Upper lobe of left lung (tissue), 4 donors: ENCODE measurements around the gene C2orf76.

Experiments used
- CTCF ChIP-seq, 6 experiments: fragments of 450-650 bp in 4 of 6; fragments of 200-600 bp in 2 of 6; sonication (generic) in 2 of 6; IDR thresholded peaks; one replicate each; pipeline ENCODE4 v1.5.1; 2016 to 2019; ENCODE audit warnings: antibody characterized with exemption in 6 of 6
- POLR2A ChIP-seq, 4 donors: fragments of 450-650 bp; IDR thresholded peaks; one replicate each; pipeline ENCODE4 v1.5.1; 2016 to 2017; ENCODE audit warnings: antibody characterized with exemption in 4 of 4, mild to moderate bottlenecking in 2 of 4
- POLR2AphosphoS5 ChIP-seq, 2 donors: sonication (generic); formaldehyde crosslinking; IDR thresholded peaks; one replicate each; pipeline ENCODE4 v1.5.1; 2017; ENCODE audit warnings: antibody characterized with exemption in 2 of 2

DNA sequence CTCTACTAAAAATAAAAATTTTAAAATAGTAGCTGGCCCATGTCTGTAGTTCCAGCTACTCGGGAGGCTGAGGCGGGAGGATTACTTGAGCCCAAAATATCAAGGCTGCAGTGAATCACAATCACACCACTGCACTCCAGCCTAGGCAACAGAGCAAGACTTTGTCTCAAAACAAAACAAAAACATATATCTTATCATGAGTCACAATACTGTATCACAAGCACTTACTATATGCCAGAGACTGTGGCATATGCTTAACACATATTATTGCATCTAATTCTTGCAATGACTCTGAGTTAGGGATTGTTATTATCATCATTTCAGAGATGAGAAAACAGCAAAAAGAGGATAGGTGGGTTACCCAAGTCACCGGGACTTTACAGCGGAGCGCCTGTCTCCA is 35.5 kb upstream of the C2orf76 start:
- TF ChIP-seq CTCF (IDR thresholded peaks at IDR 0.05) = no peak
- no peak for TF ChIP-seq POLR2AphosphoS5 (IDR thresholded peaks at IDR 0.05)
- no peak for TF ChIP-seq POLR2A (IDR thresholded peaks at IDR 0.05)
